B cell (primary cell): ENCODE data around the gene JAG2. TPM values are rescaled to one million over a fixed set of nuclear protein-coding genes. Genes with fewer than 3 reads are reported as not detected.

Experiments
- ATAC-seq: fragments of 200-7000 bp; cut with Tn5 transposase; one replicate; pipeline ENCODE4 v1.10.0; 2021; ENCODE audit warnings: low read depth, mild to moderate bottlenecking, moderate number of reproducible peaks, moderate library complexity
- CTCF ChIA-PET: fragments of 350-600 bp; sonication (Branson Sonifier 250); formaldehyde crosslinking; loops from one replicate; lab custom pipeline; 2021; ENCODE audit warnings: antibody characterized with exemption, inconsistent platforms; lab: Charles Lee
- POLR2A ChIA-PET: fragments of 350-600 bp; sonication (Branson Sonifier 250); formaldehyde crosslinking; loops from one replicate; lab custom pipeline; 2021; ENCODE audit warnings: antibody characterized with exemption; lab: Charles Lee
- DNase-seq: peaks from one replicate; pipeline ENCODE4 v3.0.0; 2013
- H2AFZ ChIP-seq: 2 replicates; pipeline ENCODE4 v1.6.1; 2012; ENCODE audit warnings: mild to moderate bottlenecking, low read depth, low read length; ENCODE audit not compliant: insufficient read depth, poor library complexity, severe bottlenecking
- H3K27ac ChIP-seq, 2 donors: 1 replicate in 1 of 2; 2 replicates in 1 of 2; pipeline ENCODE4 v1.5.1; 2012 to 2013; ENCODE audit warnings: low read length in 2 of 2, mild to moderate bottlenecking in 2 of 2, moderate library complexity in 1 of 2
- H3K27me3 ChIP-seq, 4 experiments: fragments of 200-600 bp in 1 of 4; sonication (generic) in 1 of 4; replicated peaks in 1 of 4; 1 replicate in 2 of 4; 2 replicates in 2 of 4; pipeline versions ENCODE4 v1.6.1 to v1.7.0; 2013 to 2016; ENCODE audit warnings: low read length in 3 of 4, mild to moderate bottlenecking in 2 of 4, mixed read lengths in 1 of 4, moderate library complexity in 1 of 4; ENCODE audit not compliant: insufficient read depth in 4 of 4, control insufficient read depth in 3 of 4; ENCODE audit errors: control extremely low read depth in 1 of 4
- H3K36me3 ChIP-seq, 2 experiments: replicated peaks in 1 of 2; 1 replicate in 1 of 2; 2 replicates in 1 of 2; pipeline versions ENCODE4 v1.6.1 to v1.7.1; 2013; ENCODE audit warnings: low read length in 1 of 2; ENCODE audit not compliant: insufficient read depth in 2 of 2, control insufficient read depth in 1 of 2; ENCODE audit errors: control extremely low read depth in 1 of 2, extremely low read depth in 1 of 2
- H3K4me1 ChIP-seq, 2 donors: fragments of 200-600 bp in 1 of 2; sonication (generic) in 1 of 2; 1 replicate in 1 of 2; 2 replicates in 1 of 2; pipeline versions ENCODE4 v1.5.1 to v1.6.1; 2013 to 2017; ENCODE audit warnings: low read length in 2 of 2; ENCODE audit not compliant: control insufficient read depth in 2 of 2, insufficient read depth in 2 of 2
- H3K4me2 ChIP-seq: replicated peaks from 2 replicates; pipeline ENCODE3; 2012; ENCODE audit warnings: mild to moderate bottlenecking, low read depth, low read length; ENCODE audit not compliant: poor library complexity, severe bottlenecking
- H3K4me3 ChIP-seq, 5 experiments: fragments of 200-600 bp in 1 of 5; sonication (generic) in 1 of 5; 1 replicate in 3 of 5; 2 replicates in 2 of 5; pipeline versions ENCODE4 v1.5.1 to v1.7.0; 2011 to 2016; ENCODE audit warnings: low read length in 4 of 5, mild to moderate bottlenecking in 4 of 5, low read depth in 2 of 5, control low read depth in 1 of 5, moderate library complexity in 1 of 5; ENCODE audit not compliant: insufficient read depth in 1 of 5; ENCODE audit errors: control extremely low read depth in 1 of 5, extremely low read depth in 1 of 5
- H3K79me2 ChIP-seq: fragments of 200-600 bp; sonication (generic); one replicate; pipeline ENCODE4 v1.6.0; 2016; ENCODE audit warnings: low read length; ENCODE audit not compliant: control insufficient read depth, insufficient read depth
- H3K9ac ChIP-seq: fragments of 200-600 bp; sonication (generic); 2 replicates; pipeline ENCODE4 v1.6.1; 2017; ENCODE audit warnings: mild to moderate bottlenecking, low read length, moderate library complexity
- H3K9me3 ChIP-seq, 3 donors: one replicate each; pipeline versions ENCODE4 v1.6.1 to v1.7.1; 2013; ENCODE audit warnings: low read length in 2 of 3; ENCODE audit not compliant: control insufficient read depth in 2 of 3, insufficient read depth in 1 of 3; ENCODE audit errors: control extremely low read depth in 1 of 3
- H4K20me1 ChIP-seq: 2 replicates; pipeline ENCODE4 v1.6.0; 2012; ENCODE audit warnings: mild to moderate bottlenecking, low read length; ENCODE audit not compliant: insufficient read depth, control insufficient read depth, poor library complexity, severe bottlenecking
- H3K27ac Mint-ChIP-seq: one replicate; pipeline ENCODE4 v1.8.0; 2021; ENCODE audit warnings: mixed read lengths
- H3K27me3 Mint-ChIP-seq: one replicate; pipeline ENCODE4 v1.8.0; 2021; ENCODE audit warnings: mixed read lengths
- H3K4me1 Mint-ChIP-seq: one replicate; pipeline ENCODE4 v1.8.0; 2021; ENCODE audit warnings: mixed read lengths
- H3K4me3 Mint-ChIP-seq: one replicate; pipeline ENCODE4 v1.8.0; 2021; ENCODE audit warnings: mixed read lengths
- H3K9me3 Mint-ChIP-seq: one replicate; pipeline ENCODE4 v1.8.0; 2022; ENCODE audit warnings: mixed read lengths; ENCODE audit not compliant: insufficient read depth
- EZH2 ChIP-seq: IDR thresholded peaks from 2 replicates; pipeline ENCODE4 v1.6.1; 2012; ENCODE audit warnings: borderline replicate concordance, low read depth, mild to moderate bottlenecking, moderate library complexity, low read length; ENCODE audit not compliant: insufficient read depth, poor library complexity, severe bottlenecking
- WGBS: methylation state at CpG from one replicate; pipeline ENCODE4 v1.1.5; 2013; ENCODE audit warnings: missing lambda C conversion rate; ENCODE audit not compliant: insufficient coverage; 5-methylcytosine and 5-hydroxymethylcytosine counted together
- intact Hi-C: fragments of 100-400 bp; cut with micrococcal nuclease; formaldehyde crosslinking; loops from one replicate; pipeline ENCODE4 v1.10.0; 2022
- polyA plus RNA-seq: library from polyadenylated mRNA; depleted of rRNA; stranded (reverse); fragments of >200 nt; gene quantifications from 2 replicates; pipeline ENCODE4 v1.2.3, GENCODE V29; 2012
- total RNA-seq, 2 donors: library from RNA; stranded (reverse); fragments of 120-200 nt in 1 of 2; gene quantifications; 1 replicate in 1 of 2; 2 replicates in 1 of 2; pipeline versions ENCODE4 v1.2.3 to v1.2.4, GENCODE V29; 2013 to 2022
- TF ChIP-seq, protein P1 (sequence below): fragments of 200-600 bp; IDR thresholded peaks from one replicate; pipeline ENCODE4 v1.8.0; 2022; ENCODE audit warnings: antibody characterized with exemption, mild to moderate bottlenecking

Gene JAG2
- total and polyA plus RNA-seq, 2 donors (not counting 1 experiment from before 2014, with no cell fraction given), result 0.27 to 0.34 TPM

DNA sequence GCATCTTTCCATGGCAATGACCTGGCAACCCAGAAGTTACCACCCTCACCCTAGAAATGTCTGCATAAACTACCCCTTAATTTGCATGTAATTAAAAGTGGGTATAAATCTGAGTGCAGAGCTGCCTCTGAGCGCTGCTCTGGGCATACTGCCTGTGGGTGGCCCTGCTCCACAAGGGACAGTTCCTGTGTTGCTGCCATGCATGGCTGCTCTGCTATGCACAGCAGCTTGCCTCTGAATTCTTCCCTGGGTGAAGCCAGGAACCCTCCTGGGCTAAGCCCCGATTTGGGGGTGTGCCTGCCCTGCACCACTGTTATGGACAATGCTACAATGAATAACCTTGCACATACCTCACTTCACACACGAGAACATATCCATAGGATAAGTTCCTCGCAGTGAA lies 67.7 kb downstream of the JAG2 start:
- intact Hi-C loops, result no loop called here
- ATAC-seq, result no peak
- TF ChIP-seq EZH2, result no peak
- TF ChIP-seq, protein P1, sequence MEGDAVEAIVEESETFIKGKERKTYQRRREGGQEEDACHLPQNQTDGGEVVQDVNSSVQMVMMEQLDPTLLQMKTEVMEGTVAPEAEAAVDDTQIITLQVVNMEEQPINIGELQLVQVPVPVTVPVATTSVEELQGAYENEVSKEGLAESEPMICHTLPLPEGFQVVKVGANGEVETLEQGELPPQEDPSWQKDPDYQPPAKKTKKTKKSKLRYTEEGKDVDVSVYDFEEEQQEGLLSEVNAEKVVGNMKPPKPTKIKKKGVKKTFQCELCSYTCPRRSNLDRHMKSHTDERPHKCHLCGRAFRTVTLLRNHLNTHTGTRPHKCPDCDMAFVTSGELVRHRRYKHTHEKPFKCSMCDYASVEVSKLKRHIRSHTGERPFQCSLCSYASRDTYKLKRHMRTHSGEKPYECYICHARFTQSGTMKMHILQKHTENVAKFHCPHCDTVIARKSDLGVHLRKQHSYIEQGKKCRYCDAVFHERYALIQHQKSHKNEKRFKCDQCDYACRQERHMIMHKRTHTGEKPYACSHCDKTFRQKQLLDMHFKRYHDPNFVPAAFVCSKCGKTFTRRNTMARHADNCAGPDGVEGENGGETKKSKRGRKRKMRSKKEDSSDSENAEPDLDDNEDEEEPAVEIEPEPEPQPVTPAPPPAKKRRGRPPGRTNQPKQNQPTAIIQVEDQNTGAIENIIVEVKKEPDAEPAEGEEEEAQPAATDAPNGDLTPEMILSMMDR, result no peak
- POLR2A ChIA-PET, result no interaction called here
- peaks cover 0 to 19% (median 8%) of the 10 kb centered on the region in 4 experiments for H3K27me3 ChIP-seq
- H3K27ac ChIP-seq, result no peak overlapping the region
- H3K9me3 ChIP-seq, result peaks cover 1 to 13% (median 5%) of the 10 kb centered on the region in 3 donors
- 43% methylated on average over 1 of the region's 4 CpGs for WGBS
- Mint-ChIP-seq H3K9me3 (no peaks in the 10 kb centered on the region), H3K27me3 (peaks cover 47% of the 10 kb centered on the region), H3K27ac (no peak overlapping the region), H3K4me1 (peaks cover 4% of the 10 kb centered on the region), H3K4me3 (no peak overlapping the region)
- H4K20me1 ChIP-seq, result no peaks in the 10 kb centered on the region
- H3K36me3 ChIP-seq, result no peaks in the 10 kb centered on the region
- no peak overlapping the region for H3K4me3 ChIP-seq
- H3K4me2 ChIP-seq, result no peak overlapping the region
- H2AFZ ChIP-seq, result no peak overlapping the region
- H3K9ac ChIP-seq, result no peak overlapping the region
- H3K4me1 ChIP-seq, result no peaks in the 10 kb centered on the region
- DNase-seq, result no peak
- no peaks in the 10 kb centered on the region for H3K79me2 ChIP-seq
- CTCF ChIA-PET, result no interaction called here

DNA sequence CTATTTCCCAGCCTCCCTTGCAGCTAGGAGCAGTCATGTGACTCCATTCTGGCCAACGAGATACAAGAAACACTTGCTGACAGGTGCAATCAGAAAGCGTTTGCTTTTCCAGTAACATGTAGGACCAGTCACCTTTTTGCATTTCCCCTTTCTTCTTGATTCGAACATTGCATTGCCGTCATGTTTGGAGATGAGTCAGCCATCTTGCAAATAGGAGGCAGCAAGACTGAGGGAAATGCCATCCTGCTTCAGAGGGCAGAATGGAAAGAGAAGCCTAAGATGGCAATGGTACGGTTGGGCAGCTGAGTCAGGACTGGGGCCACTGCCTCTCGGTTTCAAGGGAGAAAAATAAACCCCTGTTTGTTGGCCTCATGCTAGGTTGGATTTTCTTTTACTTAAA lies 68.8 kb downstream of the JAG2 start:
- Mint-ChIP-seq H3K27ac (no peak overlapping the region), H3K4me3 (no peak overlapping the region), H3K27me3 (peaks cover 40% of the 10 kb centered on the region), H3K9me3 (no peaks in the 10 kb centered on the region), H3K4me1 (peaks cover 2% of the 10 kb centered on the region)
- ATAC-seq (no peak), DNase-seq (no peak)
- Histone ChIP-seq H3K9ac (no peak overlapping the region), H2AFZ (no peak overlapping the region), H3K36me3 (no peaks in the 10 kb centered on the region), H3K4me2 (no peak overlapping the region), H3K27ac (no peak overlapping the region), H3K79me2 (no peaks in the 10 kb centered on the region), H3K4me3 (no peak overlapping the region), H4K20me1 (no peaks in the 10 kb centered on the region), H3K9me3 (peaks cover 1 to 13% (median 5%) of the 10 kb centered on the region in 3 donors), H3K4me1 (no peaks in the 10 kb centered on the region), H3K27me3 (peaks cover 0 to 19% (median 8%) of the 10 kb centered on the region in 4 experiments)
- intact Hi-C loops, result no loop called here
- TF ChIP-seq, protein P1, result no peak
- TF ChIP-seq EZH2, result no peak
- 100% methylated on average over 2 of the region's 6 CpGs for WGBS
- POLR2A ChIA-PET, result no interaction called here
- CTCF ChIA-PET, result no interaction called here
